Ovary (tissue), 3 donors: Measurements from ENCODE around the gene ALDOA.

ENCODE experiments used
- EP300 ChIP-seq: sonication (generic); formaldehyde crosslinking; IDR thresholded peaks from one replicate; pipeline ENCODE4 v1.6.1; 2017; ENCODE audit warnings: antibody characterized with exemption
- POLR2A ChIP-seq: fragments of 450-650 bp; IDR thresholded peaks from one replicate; pipeline ENCODE4 v1.6.1; 2017; ENCODE audit warnings: antibody characterized with exemption, mild to moderate bottlenecking, moderate library complexity
- TF ChIP-seq, protein P1 (sequence below), 3 donors: fragments of 450-650 bp in 2 of 3; fragments of 200-600 bp in 1 of 3; IDR thresholded peaks; one replicate each; pipeline versions ENCODE4 v1.5.1 to v1.8.0; 2016 to 2022; ENCODE audit warnings: antibody characterized with exemption in 3 of 3, mild to moderate bottlenecking in 1 of 3
- donor health status: DM: no; HTN: no; CAD: no.

DNA sequence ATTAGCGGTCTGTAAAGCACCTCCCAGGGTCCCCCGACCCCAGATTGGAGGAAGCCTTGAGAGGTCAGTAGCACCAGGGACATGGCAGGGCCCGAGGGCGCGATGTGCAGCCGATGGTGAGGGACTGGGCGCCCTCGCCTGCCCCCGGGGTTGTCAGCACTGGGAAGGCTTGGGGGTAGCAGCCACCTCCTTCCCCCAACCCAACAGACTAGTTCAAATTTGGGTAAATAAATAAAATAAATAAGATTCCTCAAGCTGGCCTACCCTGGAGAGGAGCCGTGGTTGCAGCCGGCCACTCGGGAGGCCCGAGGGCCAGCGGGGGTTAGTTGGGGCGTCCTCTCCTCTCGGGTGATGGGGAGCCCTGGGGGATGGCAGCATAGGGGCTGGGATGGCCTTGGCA is 41.1 kb upstream of the ALDOA start:
- TF ChIP-seq, protein P1, sequence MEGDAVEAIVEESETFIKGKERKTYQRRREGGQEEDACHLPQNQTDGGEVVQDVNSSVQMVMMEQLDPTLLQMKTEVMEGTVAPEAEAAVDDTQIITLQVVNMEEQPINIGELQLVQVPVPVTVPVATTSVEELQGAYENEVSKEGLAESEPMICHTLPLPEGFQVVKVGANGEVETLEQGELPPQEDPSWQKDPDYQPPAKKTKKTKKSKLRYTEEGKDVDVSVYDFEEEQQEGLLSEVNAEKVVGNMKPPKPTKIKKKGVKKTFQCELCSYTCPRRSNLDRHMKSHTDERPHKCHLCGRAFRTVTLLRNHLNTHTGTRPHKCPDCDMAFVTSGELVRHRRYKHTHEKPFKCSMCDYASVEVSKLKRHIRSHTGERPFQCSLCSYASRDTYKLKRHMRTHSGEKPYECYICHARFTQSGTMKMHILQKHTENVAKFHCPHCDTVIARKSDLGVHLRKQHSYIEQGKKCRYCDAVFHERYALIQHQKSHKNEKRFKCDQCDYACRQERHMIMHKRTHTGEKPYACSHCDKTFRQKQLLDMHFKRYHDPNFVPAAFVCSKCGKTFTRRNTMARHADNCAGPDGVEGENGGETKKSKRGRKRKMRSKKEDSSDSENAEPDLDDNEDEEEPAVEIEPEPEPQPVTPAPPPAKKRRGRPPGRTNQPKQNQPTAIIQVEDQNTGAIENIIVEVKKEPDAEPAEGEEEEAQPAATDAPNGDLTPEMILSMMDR (IDR thresholded peaks at IDR 0.05), result no peak
- TF ChIP-seq POLR2A (no peak), EP300 (no peak)
